Left ventricle myocardium superior (tissue), 1 donor: ENCODE data around the gene HBM. TPM values are rescaled to one million over a fixed set of nuclear protein-coding genes. Genes with fewer than 3 reads are reported as not detected.
"Not testable (repeated sequence)": the region's sequence is repeated elsewhere in the genome, so short reads cannot be mapped to it uniquely, and the experiment has no call there.

Source experiments
- ATAC-seq: fragments of 200-7000 bp; cut with Tn5 transposase; one replicate; pipeline ENCODE4 v1.9.1; 2020; ENCODE audit warnings: mild to moderate bottlenecking, moderate library complexity
- DNase-seq: peaks from one replicate; pipeline ENCODE4 v3.0.0-alpha.2; 2020
- intact Hi-C: fragments of 100-400 bp; cut with micrococcal nuclease; formaldehyde crosslinking; loops from one replicate; pipeline ENCODE4 v1.11.0; 2022
- total RNA-seq: library from RNA; stranded (reverse); fragmentation: NEBNext Ultra II Directional; extraction: Animal tissue kit (Norgen Biotek cat#: 25700); gene quantifications from one replicate; pipeline ENCODE4 v1.2.1, GENCODE V29; 2021
- donor health status: DM: no; HTN: yes; CAD: no; lungs with severe emphysema.

HBM gene
- total RNA-seq, 1 donor from 2014 or later, result not detected

- ATAC-seq, result peak; percentile 47
- DNase-seq, result no peak
- intact Hi-C loops, result no loop called here
Observed at GRCh38 chr16:164827-165538, 795 bp upstream of the HBM start.

GRCh38 chr16:166375-167121 lies 770 bp downstream of the HBM start:
- no peak for DNase-seq
- intact Hi-C loops, result no loop called here
- no peak for ATAC-seq

GRCh38 chr16:167122-167690 lies 1.4 kb downstream of the HBM start:
- DNase-seq (no peak), ATAC-seq (no peak)
- intact Hi-C loops, result no loop called here

- DNase-seq, result no peak
- intact Hi-C loops, result no loop called here
- ATAC-seq, result no peak
Observed at GRCh38 chr16:168424-168823, 2.6 kb downstream of the HBM start.

GRCh38 chr16:169014-169413 lies 3.2 kb downstream of the HBM start:
- ATAC-seq (no peak), DNase-seq (no peak)
- intact Hi-C loops, result no loop called here

GRCh38 chr16:170088-170507 lies 4.3 kb downstream of the HBM start:
- peak; percentile 42 for DNase-seq
- intact Hi-C loops, result not testable (repeated sequence)
- peak; percentile 55 for ATAC-seq

GRCh38 chr16:170788-171187 lies 5.0 kb downstream of the HBM start:
- no peak for DNase-seq
- ATAC-seq, result no peak
- intact Hi-C loops, result no loop called here

GRCh38 chr16:172374-172941 lies 6.7 kb downstream of the HBM start, which contains the start of gene HBA2:
Gene HBA2 (plus strand): TSS chr16:172876. CDS start chr16:172913, 37 bp downstream.
- DNase-seq, intact Hi-C loops: not testable (repeated sequence)
- peak; percentile 12 for ATAC-seq

- DNase-seq, intact Hi-C loops: not testable (repeated sequence)
Observed at GRCh38 chr16:173211-173854, 7.6 kb downstream of the HBM start.

GRCh38 chr16:173928-174769 lies 8.4 kb downstream of the HBM start:
- DNase-seq, intact Hi-C loops: not testable (repeated sequence)
- ATAC-seq, result peak; percentile 26

More at GRCh38 chr16:173211-173854, 7.6 kb downstream of the HBM start:
- not testable (repeated sequence) for ATAC-seq

- intact Hi-C loops, result no loop called here
- no peak for ATAC-seq
- DNase-seq, result no peak
Observed at GRCh38 chr16:175011-175949, 9.5 kb downstream of the HBM start.

- intact Hi-C loops, ATAC-seq, DNase-seq: not testable (repeated sequence)
Observed at GRCh38 chr16:176006-176405, 10.2 kb downstream of the HBM start.

- peak; percentile 11 for ATAC-seq
- DNase-seq, result not testable (repeated sequence)
Observed at GRCh38 chr16:176477-177382, 11.0 kb downstream of the HBM start, which contains the start of gene HBA1. Gene HBA1 (plus strand): TSS chr16:176680. CDS start chr16:176717, 37 bp downstream.

GRCh38 chr16:177394-177822 lies 11.6 kb downstream of the HBM start:
- intact Hi-C loops, result no loop called here
- ATAC-seq, result no peak
- DNase-seq, result peak; percentile 48

More at GRCh38 chr16:176477-177382, 11.0 kb downstream of the HBM start, which contains the start of gene HBA1:
- intact Hi-C loops, result not testable (repeated sequence)

- ATAC-seq (no peak), DNase-seq (no peak)
Observed at GRCh38 chr16:177981-178667, 12.3 kb downstream of the HBM start.

GRCh38 chr16:178668-179015 lies 12.9 kb downstream of the HBM start:
- ATAC-seq (no peak), DNase-seq (no peak)
- intact Hi-C loops, result no loop called here

More at GRCh38 chr16:177981-178667, 12.3 kb downstream of the HBM start:
- intact Hi-C loops, result no loop called here
